NCI-H1436 treated with DMSO at 0.1 percent for 48 hours (cell line): ENCODE data around the gene DDX20.
A peak's percentile ranks its signal among the peaks of the same experiment; 100 is the strongest.
"Not testable (repeated sequence)": the region's sequence is repeated elsewhere in the genome, so short reads cannot be mapped to it uniquely, and the experiment has no call there.

Experiments used
- DNase-seq: peaks from one replicate; lab custom pipeline; 2025; lab: John Stamatoyannopoulos, UW

The DDX20 gene

DNA sequence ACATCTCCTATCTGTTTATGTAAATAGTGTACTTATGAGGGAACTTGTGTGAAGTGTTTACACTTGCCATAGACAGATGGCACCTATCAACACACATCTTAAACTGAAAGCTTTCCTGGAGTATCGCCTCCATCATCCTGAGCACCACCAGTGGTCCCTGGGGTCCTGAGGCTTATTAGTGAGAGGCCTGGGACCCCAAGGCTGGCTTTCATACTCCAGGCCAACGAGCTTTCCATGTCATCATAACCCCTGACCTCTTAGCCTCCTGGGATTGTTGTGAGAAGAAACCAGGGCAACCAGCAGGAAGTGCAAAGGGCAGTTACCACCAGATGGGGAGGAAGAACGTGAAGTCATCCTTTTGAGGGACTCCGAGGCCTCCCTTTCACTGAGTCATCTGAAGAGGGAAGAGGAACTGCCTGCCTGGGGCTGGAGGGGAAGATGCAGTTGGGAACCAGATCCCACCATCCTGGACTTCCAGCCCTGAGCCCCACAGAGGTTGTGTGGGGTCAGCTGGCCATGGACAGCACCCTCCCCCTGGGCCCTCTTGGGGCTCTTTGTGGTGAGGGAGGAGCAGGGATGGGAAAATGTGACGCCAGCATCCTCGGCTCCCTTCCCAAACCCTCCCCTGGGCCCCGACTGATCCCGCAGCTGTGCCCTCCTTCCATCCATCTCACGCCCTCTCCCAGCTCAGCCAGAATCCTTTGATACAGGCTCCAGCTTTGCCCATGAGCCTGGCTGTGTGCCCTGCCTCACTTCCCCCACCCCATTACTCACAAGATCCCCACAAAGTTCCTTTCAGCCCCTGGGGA lies 22.3 kb upstream of the DDX20 start:
- no peak for DNase-seq

- no peak for DNase-seq
Observed at GRCh38 chr1:111733992-111734341, 21.7 kb upstream of the DDX20 start.

DNA sequence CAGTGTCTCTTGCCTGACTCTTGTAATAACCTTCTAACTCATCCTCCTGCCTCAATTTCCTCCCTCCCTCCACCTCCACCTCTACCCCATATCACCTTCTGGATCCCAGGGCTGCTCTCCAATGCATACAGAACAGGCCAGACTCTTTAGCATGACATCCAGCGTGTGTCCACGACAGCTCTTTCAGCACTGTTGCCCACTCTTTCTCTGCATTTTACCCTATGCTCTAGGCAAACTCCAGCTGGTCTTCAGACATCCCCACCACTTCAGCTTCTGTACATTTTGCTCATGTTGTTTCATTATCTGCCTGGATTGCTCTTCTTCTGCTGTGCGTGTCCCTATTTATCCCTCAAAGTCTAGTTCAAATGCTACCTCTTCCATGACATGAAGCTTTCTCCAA lies 21.3 kb upstream of the DDX20 start:
- no peak for DNase-seq

DNA sequence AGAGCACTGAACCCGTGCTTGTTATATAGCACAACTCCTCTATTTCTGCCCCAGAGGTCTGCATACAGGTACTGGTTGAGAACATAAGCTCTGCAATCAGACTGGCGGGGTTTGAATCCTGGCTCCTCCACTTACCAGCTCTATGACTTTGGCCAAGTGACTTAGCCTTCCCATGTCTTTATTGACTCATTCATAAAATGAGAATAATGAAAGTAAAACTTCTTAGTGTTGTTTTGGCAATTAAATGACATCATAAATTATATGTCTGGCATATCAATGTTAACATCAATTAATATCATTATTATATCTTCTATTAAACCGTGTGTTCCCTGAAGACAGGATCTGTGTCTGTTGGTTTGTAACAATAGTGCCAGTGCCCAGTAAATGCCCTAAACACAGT lies 20.8 kb upstream of the DDX20 start:
- no peak for DNase-seq

DNA sequence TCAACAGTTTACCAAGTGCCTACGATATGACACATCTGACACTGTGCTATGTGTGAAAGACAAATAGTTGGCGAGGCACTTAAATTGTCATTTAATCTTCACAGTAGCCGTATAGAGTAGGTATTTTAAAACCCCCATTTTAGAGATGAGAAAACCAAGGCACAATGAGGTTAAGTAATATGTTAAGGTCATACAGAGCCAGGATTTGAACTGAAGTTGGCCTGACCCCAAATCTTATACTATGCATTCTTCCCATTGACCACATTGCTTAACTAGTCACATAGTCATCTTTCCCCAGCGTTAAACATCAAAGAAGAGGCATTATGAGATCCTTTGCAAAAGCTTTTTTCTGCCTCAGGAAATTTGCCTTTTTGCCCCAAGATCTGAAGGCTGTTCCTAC lies 20.4 kb upstream of the DDX20 start:
- no peak for DNase-seq

- no peak for DNase-seq
Observed at GRCh38 chr1:111735858-111736544, 19.7 kb upstream of the DDX20 start.

- no peak for DNase-seq
Observed at GRCh38 chr1:111736548-111737215, 19.0 kb upstream of the DDX20 start.

DNA sequence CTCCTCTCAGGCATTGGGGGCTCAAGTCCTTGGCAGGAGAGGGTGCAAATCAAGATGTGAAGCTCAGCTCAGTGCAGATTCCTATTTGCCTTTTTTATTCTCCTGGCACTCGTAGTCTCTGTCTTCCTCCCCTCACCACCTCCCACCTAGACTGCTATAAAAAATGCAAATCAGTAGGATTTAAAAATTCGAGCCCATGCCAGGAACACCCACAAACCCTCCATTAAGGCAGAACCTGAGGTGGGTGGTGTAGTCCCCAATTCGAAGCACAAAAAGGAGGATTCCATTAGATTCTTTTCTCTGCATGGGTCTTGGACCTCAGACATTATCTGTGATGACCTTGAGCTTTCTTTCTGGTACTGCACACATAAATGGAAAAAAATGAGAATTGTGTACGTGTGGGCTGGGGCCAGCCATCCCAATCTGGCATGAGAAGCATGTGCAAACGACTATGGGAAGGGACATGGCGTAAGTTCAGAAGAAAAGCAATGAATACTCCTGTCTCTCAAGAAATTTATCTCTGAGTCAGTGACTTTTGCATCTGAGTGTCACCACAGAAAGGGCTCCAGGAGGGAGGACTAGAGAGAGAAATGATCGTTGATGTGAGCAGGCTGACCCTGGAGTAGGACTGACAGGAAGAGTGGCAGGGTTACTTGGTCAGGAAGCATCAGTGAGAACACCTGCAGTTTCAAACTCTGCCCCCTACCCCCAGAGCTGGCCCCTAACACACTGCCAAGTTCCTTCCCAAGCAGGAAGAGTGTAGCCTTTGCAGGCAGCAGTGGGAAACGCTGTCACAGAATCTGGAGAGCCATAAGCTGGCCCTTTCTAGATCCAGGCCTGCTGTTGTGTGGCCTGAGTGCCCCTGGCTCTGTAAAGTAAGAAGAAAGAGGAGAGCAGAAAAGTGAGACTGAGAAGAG lies 18.2 kb upstream of the DDX20 start:
- no peak for DNase-seq

- no peak for DNase-seq
Observed at GRCh38 chr1:111738133-111738435, 17.6 kb upstream of the DDX20 start.

DNA sequence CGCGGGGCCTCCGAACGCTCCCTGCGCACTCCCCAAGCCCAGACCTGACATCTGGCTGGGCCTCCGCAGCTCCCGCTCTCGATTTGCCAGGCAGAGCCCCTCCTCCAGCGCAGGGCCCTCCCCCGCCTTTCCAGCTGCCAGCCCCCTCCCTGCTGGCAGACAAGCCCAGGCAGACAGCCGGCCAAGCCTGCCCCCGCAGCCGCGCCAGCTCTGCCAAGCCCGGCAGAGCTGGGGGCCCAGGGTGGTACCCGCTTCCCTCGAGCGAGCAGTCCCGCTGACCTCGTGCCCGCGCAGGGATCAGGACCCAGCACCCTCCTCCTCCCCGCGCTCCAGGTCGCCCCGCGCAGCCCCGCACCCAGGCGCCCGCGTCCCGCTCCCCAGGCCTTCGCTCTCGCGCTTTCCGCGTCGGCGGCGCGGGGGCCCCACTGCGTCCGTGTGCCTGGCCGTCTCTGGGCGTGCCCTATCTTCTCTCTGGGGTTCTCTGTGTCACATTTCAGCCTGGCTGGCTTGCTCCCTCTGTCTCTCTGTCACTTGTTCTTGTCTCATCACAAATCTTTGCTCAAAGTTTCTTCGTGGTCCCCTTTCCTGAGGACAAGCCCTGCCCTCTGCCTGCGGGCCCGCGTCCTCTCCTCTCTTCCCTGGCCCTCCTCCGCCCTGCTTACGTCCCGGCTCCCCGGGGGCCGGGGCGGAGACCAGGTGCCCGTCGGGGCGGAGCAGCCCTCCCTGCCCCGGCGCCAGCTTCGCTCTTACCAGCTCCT lies 17.1 kb upstream of the DDX20 start:
- DNase-seq = no peak

- peak; percentile 47 for DNase-seq
Observed at GRCh38 chr1:111739194-111739924, 16.3 kb upstream of the DDX20 start, which contains the start of gene INKA2. INKA2 (minus strand) TSS chr1:111739395; CDS start chr1:111739242, 153 bp downstream.

DNA sequence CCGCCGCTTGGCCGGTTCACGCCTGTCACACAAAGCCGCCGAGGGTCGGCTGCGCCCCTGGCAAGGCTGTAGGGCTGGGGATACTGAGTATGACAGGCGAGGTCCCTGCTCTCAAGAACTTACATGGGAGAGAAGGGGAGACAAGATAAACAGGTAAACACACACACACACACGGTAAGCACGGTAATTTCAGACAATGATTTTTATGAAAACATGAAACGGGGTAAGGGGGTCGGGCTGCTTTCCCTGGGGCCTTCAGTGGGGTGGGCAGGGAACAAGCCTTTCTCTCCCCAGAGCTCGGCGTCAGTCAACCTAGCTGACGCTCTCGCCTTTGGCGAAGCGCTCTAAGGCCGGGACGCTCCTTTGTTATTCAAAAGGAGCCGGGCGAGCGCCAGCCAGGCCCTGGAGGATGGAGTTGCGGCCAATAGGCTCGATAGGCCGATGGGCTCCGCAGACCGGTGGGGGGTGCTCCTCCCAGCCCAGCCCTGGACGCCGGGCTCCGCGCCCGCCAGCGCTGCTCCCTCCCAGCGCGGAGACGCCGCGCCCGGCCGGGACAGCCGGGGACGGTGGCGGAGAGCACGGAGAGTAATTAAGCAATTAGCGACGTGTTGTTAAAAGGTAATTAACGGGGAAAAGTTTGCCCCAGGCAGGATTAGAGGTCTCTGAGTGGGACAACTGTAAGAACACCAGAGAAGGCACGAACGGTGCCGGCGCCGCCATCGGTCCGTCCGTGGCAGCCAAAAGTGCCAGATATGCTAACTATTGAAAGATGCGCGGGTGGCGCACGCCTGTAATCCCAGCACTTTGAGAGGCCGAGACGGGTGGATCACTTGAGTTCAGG lies 15.6 kb upstream of the DDX20 start:
- DNase-seq = no peak

DNA sequence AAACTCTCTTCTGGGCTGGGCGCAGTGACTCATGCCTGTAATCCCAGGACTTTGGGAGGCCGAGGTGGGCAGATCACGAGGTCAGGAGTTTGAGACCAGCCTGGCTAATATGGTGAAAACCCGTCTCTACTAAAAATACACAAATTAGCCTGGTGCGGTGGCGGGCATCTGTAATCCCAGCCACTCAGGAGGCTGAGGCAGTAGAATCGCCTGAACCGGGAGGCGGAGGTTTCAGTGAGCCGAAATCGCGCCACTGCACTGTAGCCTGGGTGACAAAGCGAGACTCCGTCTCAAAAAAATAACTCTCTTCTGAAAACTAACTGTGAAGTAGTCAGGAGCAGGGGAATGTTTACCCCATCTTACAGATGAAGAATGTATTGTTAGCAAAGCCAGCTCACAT lies 13.4 kb upstream of the DDX20 start:
- not testable (repeated sequence) for DNase-seq

GRCh38 chr1:111742938-111743549 lies 12.7 kb upstream of the DDX20 start:
- DNase-seq = no peak

- no peak for DNase-seq
Observed at GRCh38 chr1:111743679-111744101, 12.0 kb upstream of the DDX20 start.

DNA sequence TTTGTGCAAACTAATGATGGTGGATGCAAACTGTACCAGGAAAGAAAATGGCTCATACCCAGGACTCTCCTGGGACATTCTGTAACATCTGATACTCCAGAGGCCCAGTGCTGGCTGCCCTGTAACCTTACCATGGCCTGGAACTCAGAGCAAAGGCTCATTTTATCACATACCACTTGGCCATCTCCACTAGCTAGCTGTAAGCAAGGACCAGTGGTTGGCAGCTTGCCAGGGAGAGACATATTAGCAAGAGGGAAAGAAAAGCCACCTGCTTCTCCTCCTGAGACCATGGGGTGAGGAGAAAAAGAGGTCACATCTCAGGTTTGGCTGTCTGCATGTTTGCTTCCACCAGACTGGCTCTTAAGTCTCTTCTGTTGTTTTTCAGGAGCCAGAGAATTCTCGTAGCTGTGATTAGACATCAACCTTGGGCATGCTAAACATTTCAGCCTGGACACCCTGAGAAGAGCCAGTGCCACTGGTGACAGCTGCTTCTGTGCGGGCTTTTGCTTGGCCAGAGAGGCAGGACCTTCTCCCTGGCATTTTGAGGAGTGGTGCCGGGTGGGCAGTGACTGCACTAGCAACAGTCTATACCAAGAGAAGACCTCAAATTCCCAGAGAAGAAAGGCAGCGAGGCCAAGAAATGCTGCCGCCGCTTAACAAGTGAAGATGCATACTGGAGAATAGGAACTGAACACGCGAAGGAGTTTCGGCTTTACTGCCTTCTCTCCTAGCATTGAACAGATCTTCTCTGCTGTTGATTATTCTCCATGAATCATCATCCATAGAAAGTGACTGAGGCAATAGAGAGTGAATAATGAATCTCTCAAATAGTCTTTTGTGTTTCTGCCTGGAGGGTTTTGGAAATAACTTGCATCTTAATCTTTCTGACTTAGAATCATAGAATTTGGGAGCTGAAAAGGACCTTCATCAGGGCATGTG lies 9.8 kb upstream of the DDX20 start:
- no peak for DNase-seq

DNA sequence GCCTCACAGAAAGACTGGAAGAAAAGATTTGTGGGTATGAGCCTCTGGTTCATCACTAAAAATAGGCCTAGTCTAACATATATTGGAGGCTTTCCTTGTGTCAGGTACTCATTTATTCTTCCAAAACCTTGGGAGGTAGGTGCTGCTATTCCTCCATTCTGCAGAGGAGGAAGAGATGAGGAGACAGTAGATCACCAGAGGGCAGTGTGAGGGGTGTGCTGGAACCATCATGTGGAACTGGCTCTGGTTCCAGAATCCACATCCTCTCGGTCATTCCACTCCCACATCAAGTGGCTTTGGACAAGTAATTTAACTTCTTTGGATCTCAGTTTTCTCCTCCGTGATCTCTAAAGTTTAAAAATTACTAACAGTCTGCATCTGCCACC lies 9.1 kb upstream of the DDX20 start:
- no peak for DNase-seq

GRCh38 chr1:111747282-111747734 lies 8.4 kb upstream of the DDX20 start:
- no peak for DNase-seq
